Upper lobe of left lung (tissue), 6 donors: ENCODE results near the gene TCF7L1. TPM values are rescaled to one million over a fixed set of nuclear protein-coding genes. Genes with fewer than 3 reads are reported as not detected.

Experiments
- ATAC-seq, 2 donors: fragments of 200-7000 bp; cut with Tn5 transposase; one replicate each; pipeline ENCODE4 v1.9.1; 2022; ENCODE audit warnings: mild to moderate bottlenecking in 2 of 2, moderate library complexity in 2 of 2; ENCODE audit not compliant: low FRiP score in 2 of 2
- DNase-seq, 2 donors: peaks; one replicate each; pipeline ENCODE4 v3.0.0-alpha.2; 2019 to 2020
- H3K27ac ChIP-seq, 4 donors: fragments of 200-600 bp; sonication (generic); one replicate each; pipeline ENCODE4 v1.5.1; 2016 to 2019
- H3K27me3 ChIP-seq, 4 donors: fragments of 200-600 bp; sonication (generic); one replicate each; pipeline ENCODE4 v1.5.1; 2017 to 2019
- H3K36me3 ChIP-seq, 4 donors: fragments of 200-600 bp; sonication (generic); one replicate each; pipeline ENCODE4 v1.5.1; 2016 to 2019
- H3K4me1 ChIP-seq, 4 donors: fragments of 200-600 bp; sonication (generic); one replicate each; pipeline ENCODE4 v1.5.1; 2018 to 2019
- H3K4me3 ChIP-seq, 4 donors: fragments of 200-600 bp; sonication (generic); one replicate each; pipeline ENCODE4 v1.5.1; 2017 to 2019; ENCODE audit warnings: mild to moderate bottlenecking in 2 of 4, moderate library complexity in 1 of 4
- H3K9me3 ChIP-seq, 4 donors: fragments of 200-600 bp; sonication (generic); one replicate each; pipeline ENCODE4 v1.5.1; 2018 to 2019
- EP300 ChIP-seq, 4 donors: sonication (generic); formaldehyde crosslinking; IDR thresholded peaks; one replicate each; pipeline ENCODE4 v1.5.1; 2017; ENCODE audit warnings: antibody characterized with exemption in 4 of 4, control low read depth in 2 of 4
- POLR2A ChIP-seq, 4 donors: fragments of 450-650 bp; IDR thresholded peaks; one replicate each; pipeline ENCODE4 v1.5.1; 2016 to 2017; ENCODE audit warnings: antibody characterized with exemption in 4 of 4, mild to moderate bottlenecking in 2 of 4
- POLR2AphosphoS5 ChIP-seq, 2 donors: sonication (generic); formaldehyde crosslinking; IDR thresholded peaks; one replicate each; pipeline ENCODE4 v1.5.1; 2017; ENCODE audit warnings: antibody characterized with exemption in 2 of 2
- WGBS, 2 donors: methylation state at CpG; one replicate each; pipeline ENCODE4 v1.1.5; 2017 to 2018; 5-methylcytosine and 5-hydroxymethylcytosine counted together
- total RNA-seq, 6 donors: library from RNA; depleted of rRNA in 4 of 6; stranded (reverse); fragments of >200 nt in 4 of 6; gene quantifications; one replicate each; pipeline versions ENCODE4 v1.1.0 to v1.2.1, GENCODE V29; 2016 to 2021
- TF ChIP-seq, protein P1 (sequence below), 6 experiments: fragments of 450-650 bp in 4 of 6; fragments of 200-600 bp in 2 of 6; sonication (generic) in 2 of 6; IDR thresholded peaks; one replicate each; pipeline ENCODE4 v1.5.1; 2016 to 2019; ENCODE audit warnings: antibody characterized with exemption in 6 of 6
- donor health status: DM: no; HTN: no; CAD: no; lungs with moderate emphysema.
- donor health status: DM: no; HTN: yes; CAD: no; lungs with severe emphysema.

Gene TCF7L1
- total RNA-seq, 6 donors from 2014 or later = 7.3 to 18.4 (median 11.2) TPM

DNA sequence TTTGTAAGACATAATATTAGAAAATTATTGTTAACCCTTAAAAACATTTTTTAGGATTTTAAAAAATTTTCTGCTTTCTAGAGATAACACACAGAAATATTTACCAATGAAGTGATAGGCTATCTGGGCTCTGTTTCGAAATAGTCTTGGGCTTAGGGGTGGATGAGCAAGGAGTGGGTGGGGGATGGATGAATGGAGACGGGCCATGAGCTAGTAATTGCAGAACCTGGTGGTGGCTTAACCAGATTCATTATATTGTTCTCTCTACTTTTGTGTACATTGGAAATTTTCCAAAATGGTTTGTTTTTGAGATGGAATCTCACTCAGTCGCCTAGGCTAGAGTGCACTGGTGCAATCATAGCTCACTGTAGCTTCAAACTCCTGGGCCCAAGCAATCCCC lies 89.6 kb downstream of the TCF7L1 start:
- WGBS, 2 donors = 55 to 57% methylated on average over 3 of the region's 3 CpGs
- H3K4me1 ChIP-seq = no peaks in the 10 kb centered on the region

DNA sequence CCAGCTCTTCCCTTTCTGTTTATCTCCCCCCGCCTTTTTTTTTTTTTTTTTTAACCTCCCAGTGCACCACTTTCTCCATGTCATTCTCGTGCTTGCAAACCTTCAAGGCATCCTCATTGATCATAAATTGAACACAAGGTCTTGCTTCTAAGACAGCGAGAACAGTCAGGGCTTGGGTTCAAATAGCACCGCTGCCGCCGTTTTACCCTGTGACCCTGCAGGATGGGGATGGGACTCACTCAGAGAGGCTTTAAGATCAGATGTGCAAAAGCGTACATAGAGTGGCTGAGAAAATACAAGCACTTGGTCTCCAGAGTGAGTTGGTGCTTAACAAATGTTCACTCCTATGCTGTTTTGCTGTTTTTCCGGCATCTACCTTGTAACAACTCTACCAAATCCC lies 93.6 kb downstream of the TCF7L1 start:
- TF ChIP-seq POLR2A (IDR thresholded peaks at IDR 0.05) (no peak), EP300 (IDR thresholded peaks at IDR 0.05) (no peak), POLR2AphosphoS5 (IDR thresholded peaks at IDR 0.05) (no peak)
- TF ChIP-seq, protein P1, sequence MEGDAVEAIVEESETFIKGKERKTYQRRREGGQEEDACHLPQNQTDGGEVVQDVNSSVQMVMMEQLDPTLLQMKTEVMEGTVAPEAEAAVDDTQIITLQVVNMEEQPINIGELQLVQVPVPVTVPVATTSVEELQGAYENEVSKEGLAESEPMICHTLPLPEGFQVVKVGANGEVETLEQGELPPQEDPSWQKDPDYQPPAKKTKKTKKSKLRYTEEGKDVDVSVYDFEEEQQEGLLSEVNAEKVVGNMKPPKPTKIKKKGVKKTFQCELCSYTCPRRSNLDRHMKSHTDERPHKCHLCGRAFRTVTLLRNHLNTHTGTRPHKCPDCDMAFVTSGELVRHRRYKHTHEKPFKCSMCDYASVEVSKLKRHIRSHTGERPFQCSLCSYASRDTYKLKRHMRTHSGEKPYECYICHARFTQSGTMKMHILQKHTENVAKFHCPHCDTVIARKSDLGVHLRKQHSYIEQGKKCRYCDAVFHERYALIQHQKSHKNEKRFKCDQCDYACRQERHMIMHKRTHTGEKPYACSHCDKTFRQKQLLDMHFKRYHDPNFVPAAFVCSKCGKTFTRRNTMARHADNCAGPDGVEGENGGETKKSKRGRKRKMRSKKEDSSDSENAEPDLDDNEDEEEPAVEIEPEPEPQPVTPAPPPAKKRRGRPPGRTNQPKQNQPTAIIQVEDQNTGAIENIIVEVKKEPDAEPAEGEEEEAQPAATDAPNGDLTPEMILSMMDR (IDR thresholded peaks at IDR 0.05) = no peak
- DNase-seq = no peak
- H3K27me3 ChIP-seq = no peaks in the 10 kb centered on the region
- no peak overlapping the region for H3K4me3 ChIP-seq
- H3K9me3 ChIP-seq = no peaks in the 10 kb centered on the region
- ATAC-seq = no peak
- WGBS, 2 donors = 94 to 96% methylated on average over 8 of the region's 8 CpGs
- H3K36me3 ChIP-seq = no peaks in the 10 kb centered on the region
- H3K27ac ChIP-seq = no peak overlapping the region
- no peaks in the 10 kb centered on the region for H3K4me1 ChIP-seq

More for the DNA sequence above, 89.6 kb downstream of the TCF7L1 start:
- Histone ChIP-seq H3K4me3 (no peak overlapping the region), H3K9me3 (no peaks in the 10 kb centered on the region), H3K36me3 (no peaks in the 10 kb centered on the region), H3K27ac (no peak overlapping the region), H3K27me3 (no peaks in the 10 kb centered on the region)
- TF ChIP-seq POLR2A (IDR thresholded peaks at IDR 0.05) (no peak), EP300 (IDR thresholded peaks at IDR 0.05) (no peak), POLR2AphosphoS5 (IDR thresholded peaks at IDR 0.05) (no peak)
- TF ChIP-seq, protein P1 (IDR thresholded peaks at IDR 0.05) = no peak
- DNase-seq (no peak), ATAC-seq (no peak)

DNA sequence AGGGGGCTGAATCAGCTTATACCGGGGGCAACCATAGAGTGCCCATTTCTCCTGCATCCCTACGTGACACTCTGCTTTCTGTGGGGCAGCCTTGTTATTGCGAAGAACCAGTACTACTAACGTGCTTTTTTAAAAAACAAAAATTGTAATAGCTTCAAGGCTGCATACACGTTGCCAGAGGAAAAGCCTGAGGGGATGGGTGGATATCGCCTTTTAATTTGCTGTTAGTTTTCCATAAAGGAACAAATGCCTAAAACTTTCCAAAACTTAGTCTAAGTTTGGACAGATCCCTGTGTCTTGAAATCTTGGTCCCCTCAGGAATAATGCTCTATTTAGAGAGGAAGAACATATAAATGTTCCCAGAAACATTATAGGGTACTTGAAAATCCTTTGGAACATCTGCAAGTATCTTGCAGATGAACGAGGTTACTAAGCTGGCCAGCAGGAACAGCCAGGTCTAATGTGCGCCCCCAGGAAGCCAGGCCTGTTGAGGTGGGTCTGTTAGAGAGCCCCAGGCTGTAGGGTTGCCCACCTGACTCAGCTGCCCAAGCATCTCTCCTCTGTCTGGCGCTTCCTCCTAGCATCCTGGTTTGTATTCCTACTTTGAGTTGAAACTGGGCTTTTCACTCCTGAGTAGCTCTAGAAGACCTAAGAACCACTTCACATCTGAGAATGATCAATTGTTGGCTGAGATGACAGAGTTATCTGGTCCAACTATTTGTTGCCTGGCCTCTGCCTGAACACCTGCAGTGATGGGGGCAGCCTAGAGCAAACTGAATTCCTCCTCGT lies 97.7 kb downstream of the TCF7L1 start:
- no peak for TF ChIP-seq POLR2AphosphoS5 (IDR thresholded peaks at IDR 0.05)
- TF ChIP-seq POLR2A (IDR thresholded peaks at IDR 0.05) = no peak
- TF ChIP-seq, protein P1 (IDR thresholded peaks at IDR 0.05) = no peak
- no peak for TF ChIP-seq EP300 (IDR thresholded peaks at IDR 0.05)
- no peaks in the 10 kb centered on the region for H3K27me3 ChIP-seq
- no peaks in the 10 kb centered on the region for H3K9me3 ChIP-seq
- H3K27ac ChIP-seq = no peak overlapping the region
- H3K4me3 ChIP-seq = no peak overlapping the region
- ATAC-seq (peak in 1 of 2 donors; percentile 60), DNase-seq (no peak)
- no peaks in the 10 kb centered on the region for H3K4me1 ChIP-seq
- 79 to 87% methylated on average over 10 of the region's 10 CpGs for WGBS, 2 donors
- H3K36me3 ChIP-seq = no peaks in the 10 kb centered on the region

DNA sequence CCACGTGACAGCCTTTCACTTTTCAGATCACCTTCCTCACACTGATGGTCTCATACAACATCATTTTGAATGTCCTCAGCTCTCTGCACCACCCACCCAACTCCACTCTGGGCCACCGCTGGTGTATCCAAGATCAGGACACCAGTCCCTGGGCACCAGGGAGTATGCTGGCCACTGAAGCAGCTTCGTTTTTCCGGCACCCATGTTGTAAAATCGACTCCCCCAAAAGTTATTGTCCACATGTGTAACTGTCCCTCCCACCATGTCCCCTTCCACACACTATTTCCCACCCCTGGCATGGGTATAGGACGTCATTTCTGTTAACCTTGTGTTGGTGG lies 98.2 kb downstream of the TCF7L1 start:
- Histone ChIP-seq H3K4me1 (no peaks in the 10 kb centered on the region), H3K36me3 (no peaks in the 10 kb centered on the region), H3K9me3 (no peaks in the 10 kb centered on the region), H3K27ac (no peak overlapping the region), H3K4me3 (no peak overlapping the region), H3K27me3 (no peaks in the 10 kb centered on the region)
- TF ChIP-seq, protein P1 (IDR thresholded peaks at IDR 0.05) = no peak
- TF ChIP-seq POLR2A (IDR thresholded peaks at IDR 0.05) = no peak
- no peak for TF ChIP-seq POLR2AphosphoS5 (IDR thresholded peaks at IDR 0.05)
- no peak for TF ChIP-seq EP300 (IDR thresholded peaks at IDR 0.05)
- WGBS, 2 donors = 73 to 75% methylated on average over 6 of the region's 6 CpGs
- ATAC-seq (peak in 1 of 2 donors; percentile 18), DNase-seq (no peak)

DNA sequence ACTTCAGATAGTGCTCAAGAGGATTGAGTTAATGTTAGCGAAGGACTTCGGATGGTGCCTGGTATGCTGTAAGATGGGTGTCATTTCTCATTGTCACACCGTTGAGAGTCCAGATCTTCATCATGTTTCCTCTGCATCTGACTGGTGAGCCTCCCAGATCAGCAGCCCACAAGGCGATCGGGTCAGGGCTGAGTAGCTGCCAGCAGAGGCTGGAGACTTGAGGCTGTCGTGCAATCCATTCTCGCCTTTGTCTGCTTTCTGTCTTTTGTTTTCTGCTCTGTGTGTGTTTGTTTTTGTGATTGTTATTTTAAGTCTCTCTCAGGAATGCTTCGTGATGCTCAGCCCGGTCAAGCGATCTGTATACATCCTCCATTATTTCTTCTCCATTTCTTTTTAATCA lies 98.8 kb downstream of the TCF7L1 start:
- H3K4me3 ChIP-seq = no peak overlapping the region
- ATAC-seq (no peak), DNase-seq (no peak)
- H3K27me3 ChIP-seq = no peaks in the 10 kb centered on the region
- WGBS, 2 donors = 63 to 65% methylated on average over 10 of the region's 10 CpGs
- no peaks in the 10 kb centered on the region for H3K36me3 ChIP-seq
- TF ChIP-seq POLR2A (IDR thresholded peaks at IDR 0.05) (no peak), POLR2AphosphoS5 (IDR thresholded peaks at IDR 0.05) (no peak), EP300 (IDR thresholded peaks at IDR 0.05) (no peak)
- TF ChIP-seq, protein P1 (IDR thresholded peaks at IDR 0.05) = no peak
- H3K9me3 ChIP-seq = no peaks in the 10 kb centered on the region
- no peak overlapping the region for H3K27ac ChIP-seq
- no peaks in the 10 kb centered on the region for H3K4me1 ChIP-seq
